Measurements from ENCODE around the gene RIMS4.

RIMS4 gene

DNA sequence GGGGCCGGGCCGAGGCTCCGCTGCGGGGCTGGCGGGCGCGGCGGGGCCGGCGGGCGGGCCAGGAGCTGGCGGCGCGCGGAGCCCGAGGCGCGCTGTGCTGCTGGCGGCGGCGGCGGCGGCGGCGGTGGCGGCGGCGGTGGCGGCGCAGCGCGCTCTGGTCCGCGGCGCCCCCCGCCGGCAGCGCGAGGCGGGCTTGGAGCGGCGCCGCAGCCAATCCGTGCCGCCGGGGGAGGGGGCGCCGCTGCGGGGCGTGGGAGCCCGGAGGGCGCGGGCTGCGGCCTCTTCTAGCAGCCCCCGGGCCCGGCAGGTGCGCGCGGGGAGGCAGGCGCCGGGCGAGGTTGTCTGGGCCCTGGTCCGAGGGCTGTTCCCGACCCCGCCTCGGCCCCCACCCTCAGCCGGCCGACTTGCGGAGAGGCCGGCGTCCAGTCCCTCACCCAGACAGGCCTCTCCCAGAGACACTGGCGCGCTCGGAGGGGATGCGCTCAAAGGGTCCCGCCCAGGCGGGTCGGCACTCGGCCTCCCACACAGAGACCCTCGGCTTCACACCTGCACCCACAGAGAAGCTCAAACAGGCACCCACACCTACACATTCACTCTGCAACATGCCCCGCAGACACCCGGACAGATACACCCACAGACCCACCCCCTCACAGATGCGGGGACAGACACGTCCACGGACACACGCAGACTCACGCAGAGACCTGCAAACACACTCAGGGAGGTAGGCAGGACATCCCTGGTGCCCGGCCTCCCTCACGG is at the start of gene RIMS4:
RIMS4 (minus strand) TSS at position 156 of the 759 bp plus-strand sequence. CDS start 275 bp downstream, outside the sequence.
- DNase-seq: no peak

DNA sequence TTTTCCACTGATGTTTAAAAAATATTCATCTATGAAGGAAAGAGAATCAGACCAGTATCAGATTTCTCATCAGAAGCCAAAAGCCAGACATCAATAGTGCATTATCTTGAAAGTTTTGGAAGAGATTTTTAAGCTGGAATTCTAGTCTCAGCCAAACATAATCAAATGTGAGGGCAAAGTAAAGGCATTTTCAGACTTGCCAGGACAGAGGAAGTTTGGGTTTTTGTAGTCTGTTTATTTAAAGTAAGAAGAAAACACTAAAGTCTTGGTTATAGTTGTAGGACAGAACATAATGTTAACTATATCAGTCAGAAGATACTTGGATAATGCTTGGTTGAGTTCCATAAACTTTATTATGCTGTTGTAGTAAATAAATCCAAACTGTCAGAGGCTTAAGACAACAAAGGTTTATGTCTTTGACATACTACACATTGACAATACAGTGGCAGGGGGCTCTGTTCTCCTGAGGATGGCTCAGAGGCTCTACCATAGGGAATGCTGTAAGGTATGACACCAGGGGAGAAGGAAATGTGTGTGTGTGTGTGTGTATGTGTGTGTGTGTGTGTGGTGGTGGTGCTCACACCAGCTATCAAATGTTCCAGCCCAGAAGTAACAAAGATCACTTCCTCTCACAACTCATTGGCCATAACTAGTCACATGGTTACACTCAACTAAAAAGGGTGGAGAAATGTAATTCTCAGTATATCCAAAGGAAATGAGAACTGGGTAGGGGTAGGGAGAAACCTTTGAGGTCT is 48.4 kb upstream of the RIMS4 start:
- no peak for DNase-seq

DNA sequence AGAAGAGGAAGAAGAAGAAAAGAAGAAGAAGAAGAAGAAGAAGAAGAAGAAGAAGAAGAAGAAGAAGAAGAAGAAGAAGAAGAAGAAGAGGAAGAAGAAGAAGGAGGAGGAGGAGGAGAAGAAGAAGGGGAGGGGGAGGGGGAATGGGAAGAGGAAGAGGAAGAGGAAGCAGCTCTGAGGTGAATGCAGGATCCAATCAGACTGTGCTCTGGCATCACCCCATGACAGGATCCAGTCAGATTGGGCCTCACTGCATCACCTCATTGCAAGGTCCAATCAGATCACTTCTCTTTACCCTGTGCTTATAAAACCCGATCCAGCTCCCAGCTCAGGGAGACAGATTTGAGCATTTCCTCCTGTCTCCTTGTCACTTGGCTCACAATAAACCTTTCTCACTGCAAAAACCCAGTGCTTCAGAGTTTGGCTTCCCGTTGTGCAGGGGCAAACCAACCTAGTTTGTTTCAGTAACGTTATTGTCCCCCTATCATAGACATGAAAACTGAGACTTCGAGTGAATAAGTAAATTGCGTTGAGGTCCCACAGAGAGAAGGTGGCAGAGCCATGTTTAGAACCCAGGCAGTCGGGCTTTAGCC is 46.6 kb upstream of the RIMS4 start:
- DNase-seq: no peak

GRCh38 chr20:44856442-44856841 is 46.1 kb upstream of the RIMS4 start:
- no peak for DNase-seq

DNA sequence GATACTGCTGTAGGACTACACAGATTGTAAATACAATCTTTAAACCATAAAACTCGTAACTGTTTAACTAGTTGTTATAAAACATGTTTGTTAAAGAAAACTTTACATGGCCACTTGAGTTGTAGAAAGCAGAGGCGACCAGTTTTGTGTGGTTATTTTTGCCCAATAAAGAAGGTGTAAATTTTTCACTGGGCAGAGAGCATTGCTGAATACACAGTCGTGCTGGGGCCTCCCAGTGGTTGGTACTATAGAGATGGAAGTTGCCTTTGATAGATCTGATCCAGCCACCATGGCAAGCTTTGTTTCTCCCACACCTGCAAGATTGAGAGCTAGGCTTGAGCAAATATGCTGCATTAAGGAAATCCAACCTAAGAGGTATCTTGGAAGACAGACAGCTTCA is 41.2 kb upstream of the RIMS4 start:
- DNase-seq: no peak

DNA sequence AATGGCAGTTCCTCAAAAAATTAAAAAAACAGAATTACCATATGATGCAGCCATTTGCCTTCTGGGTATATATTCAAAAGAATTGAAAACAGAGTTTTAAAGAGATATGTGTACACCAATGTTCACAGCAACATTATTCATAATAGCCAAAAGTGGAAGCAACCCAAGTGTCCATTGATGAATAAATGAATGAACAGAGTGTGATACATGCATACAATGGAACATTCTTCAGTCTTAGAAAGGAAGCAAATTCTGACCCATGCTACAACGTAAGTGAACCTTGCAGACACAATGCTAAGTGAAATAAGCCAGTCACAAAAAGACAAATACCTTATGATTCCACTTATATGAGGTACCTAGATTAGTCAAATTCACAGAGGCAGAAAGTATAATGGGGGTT is 40.5 kb upstream of the RIMS4 start:
- no peak for DNase-seq

DNA sequence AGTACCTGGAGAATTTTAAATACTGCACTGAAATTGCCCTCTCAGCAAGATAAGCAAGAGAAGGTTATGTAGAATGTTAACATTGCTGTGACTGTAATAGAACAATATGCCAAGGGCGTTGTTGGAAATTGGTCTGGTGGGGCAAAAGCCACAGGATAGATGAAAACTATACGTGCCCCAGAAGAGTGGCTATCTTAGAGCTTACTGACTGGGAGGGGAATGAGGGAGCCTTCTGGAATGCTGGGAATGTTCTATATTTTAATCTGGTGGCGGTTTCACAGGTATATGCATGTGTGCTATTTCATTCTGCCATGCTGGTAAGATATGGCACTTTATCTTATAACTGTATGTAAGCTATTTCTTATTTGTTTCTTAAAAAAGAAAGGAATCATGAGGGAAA is 39.9 kb upstream of the RIMS4 start:
- no peak for DNase-seq

- DNase-seq: no peak
These were observed 39.4 kb upstream of the RIMS4 start for GRCh38 chr20:44849703-44850102.

DNA sequence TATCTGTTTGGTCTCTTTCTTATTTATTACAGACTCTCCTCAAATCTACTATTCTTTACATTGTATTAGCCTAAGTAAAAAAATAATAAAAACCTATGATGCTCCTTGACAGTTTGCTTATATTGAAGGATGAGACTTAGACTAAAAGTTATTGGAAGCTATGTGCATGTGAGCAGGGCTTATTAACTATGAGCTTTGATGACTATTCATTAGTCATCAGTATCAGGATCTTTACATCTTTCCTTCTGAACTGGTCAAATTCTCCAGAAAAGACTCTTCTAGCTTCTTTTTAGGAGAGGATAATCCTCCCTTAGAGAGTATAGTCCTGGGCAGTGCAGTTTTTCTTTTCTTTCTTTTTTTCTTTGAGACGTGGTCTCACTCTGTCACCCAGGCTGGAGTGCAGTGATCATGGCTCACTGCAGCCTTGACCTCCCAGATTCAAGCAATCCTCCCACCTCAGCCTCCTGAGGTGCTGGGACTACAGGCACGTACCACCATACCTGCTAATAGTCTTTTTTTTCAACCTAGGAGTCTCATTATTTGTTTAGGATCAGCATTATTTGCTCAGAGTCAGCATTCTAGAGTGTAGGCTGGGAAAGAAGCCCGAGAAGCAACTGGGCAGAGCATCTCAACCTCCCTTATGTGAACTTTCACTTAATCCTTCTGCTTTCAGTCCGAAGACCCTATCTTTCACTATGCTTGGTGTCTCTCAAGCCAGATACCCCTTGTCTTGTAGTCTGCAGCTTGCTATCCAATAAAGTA is 38.1 kb upstream of the RIMS4 start:
- DNase-seq: no peak

- DNase-seq: no peak
These were observed 33.5 kb upstream of the RIMS4 start for GRCh38 chr20:44843876-44844275.

DNA sequence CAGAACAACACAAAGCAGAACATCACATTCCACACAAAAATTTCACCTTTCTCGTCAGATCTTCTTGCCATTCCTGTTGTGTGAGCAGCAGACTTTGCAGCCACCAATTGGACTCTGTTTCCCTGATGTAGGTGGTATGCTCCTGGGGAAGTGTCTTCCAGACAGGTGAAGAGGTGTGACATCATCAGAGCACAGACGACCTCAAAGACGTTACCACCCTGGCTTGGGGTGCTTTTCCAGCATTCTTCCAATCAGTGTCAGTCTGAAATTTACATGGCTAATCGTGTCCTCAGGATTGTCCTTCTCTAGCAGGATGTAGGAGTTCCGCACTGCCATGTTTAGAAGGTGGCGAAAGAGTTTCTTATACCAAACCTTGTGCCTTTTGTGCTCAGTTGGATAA is 31.6 kb upstream of the RIMS4 start:
- no peak for DNase-seq

DNA sequence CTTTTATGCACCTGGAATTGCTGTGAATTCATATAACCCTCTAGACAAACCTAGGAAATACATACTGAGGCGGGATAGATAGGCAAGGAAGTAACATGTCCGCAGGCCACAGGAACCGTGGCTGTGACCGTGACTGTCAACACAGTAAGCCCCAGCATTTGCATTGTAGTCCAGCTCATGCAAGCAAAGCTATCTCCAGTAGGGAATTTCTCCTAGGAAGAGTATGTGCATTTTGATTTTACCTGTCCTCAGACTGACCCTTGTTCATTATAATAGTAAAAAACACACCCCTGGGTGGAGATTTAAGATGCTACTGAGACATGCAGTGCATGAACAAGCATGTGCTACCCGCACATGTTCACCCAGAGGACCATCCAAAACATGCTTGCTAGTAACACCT is 30.5 kb upstream of the RIMS4 start:
- DNase-seq: no peak

DNA sequence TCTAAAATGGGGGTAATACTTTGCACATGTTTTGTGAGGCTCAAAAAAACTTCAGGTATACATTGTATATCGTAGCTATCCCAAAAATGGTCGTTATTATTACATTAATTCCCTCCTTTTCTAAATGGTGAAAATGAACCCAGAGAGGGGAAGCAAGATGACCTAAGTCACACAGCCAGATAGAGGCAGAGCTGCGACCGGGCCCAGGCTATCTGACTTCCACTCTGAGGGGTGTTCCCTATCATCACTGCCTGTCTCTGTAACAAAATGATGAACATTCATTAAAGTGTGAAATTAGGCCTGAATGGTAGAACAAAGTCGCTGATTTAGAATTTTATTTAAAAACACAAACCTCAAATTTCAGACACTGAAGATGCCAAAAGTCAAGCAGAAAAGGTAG is 29.1 kb upstream of the RIMS4 start:
- DNase-seq: no peak

DNA sequence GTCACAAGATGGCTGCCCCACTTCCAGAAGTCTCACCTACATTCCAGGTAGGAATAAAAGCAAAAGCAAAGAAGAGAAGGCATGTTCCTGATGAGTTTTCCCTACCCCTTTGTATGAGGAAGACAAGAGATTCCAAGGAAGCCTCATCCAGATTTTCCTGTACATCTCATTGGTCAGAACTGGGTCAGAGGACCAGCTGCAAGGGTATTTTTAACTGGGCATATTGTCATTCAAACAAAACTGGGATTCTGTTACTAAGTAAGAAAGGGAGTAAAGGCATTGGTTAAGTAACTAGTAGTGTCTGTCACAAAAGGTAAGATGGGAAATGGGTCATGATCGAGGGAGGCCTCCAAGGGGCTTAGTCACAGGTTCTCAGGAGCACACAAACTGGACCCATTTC is 28.2 kb upstream of the RIMS4 start:
- DNase-seq: no peak

DNA sequence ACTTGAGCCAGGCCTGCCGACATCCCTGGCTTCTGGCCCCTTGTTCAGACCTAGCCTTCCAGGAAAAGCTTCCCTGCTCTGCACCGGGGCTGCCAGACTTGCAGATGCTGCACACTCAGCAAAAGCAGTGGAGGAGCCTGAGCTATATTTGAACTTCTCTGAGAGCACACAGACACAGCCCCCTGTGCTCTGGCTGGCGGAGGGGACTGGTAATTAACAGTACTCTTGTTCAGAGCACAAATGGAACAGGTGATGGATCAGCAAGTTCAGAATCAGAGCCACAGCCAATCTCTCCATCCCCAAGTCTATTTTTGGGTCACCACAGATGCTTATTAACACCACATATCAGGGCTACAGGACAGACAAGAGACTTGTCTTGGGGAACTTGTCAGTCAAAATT is 27.6 kb upstream of the RIMS4 start:
- no peak for DNase-seq

GRCh38 chr20:44836601-44837120 is 26.3 kb upstream of the RIMS4 start:
- no peak for DNase-seq

GRCh38 chr20:44835661-44836221 is 25.4 kb upstream of the RIMS4 start:
- no peak for DNase-seq

DNA sequence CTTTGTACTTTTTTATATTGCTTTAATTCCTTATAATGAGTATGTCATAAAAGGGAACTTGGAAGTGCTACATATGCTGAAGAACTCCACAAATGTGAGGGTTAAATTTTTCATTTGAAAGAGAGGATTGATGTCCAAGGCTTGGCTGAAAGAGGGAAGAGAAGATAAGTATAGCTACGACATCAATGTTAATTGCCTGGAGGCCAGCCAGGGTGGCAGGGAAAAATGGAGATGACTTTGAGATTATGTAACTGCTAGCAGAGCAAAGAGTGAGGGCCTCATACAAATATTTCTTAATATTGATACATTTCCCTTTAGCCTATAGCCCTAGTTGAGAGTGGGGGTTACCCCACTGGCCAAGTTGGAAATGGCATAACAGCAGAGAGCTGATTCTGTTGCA is 24.8 kb upstream of the RIMS4 start:
- no peak for DNase-seq

GRCh38 chr20:44834693-44835092 is 24.3 kb upstream of the RIMS4 start:
- no peak for DNase-seq

GRCh38 chr20:44833437-44833836 is 23.1 kb upstream of the RIMS4 start:
- no peak for DNase-seq

DNA sequence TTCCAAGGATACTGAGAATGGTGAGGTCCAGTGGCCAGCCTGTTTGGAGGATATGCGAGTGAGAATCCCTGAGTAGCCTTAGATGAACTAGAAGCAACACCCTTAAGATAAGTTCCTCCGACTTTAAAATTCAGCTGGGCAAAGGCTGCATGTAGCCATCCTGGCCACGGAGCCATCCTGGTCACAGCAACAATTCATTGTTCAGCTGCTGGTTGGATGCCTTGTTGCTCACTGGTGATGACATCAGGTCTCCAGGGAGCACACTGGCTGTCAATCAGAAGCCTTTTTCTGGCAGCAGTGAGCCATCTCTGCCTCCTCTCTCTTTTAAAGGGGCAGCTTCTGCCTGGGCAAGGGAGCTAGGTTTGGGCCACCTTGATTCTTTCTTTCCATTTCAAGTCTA is 22.4 kb upstream of the RIMS4 start:
- DNase-seq: no peak

GRCh38 chr20:44830995-44831394 is 20.6 kb upstream of the RIMS4 start:
- DNase-seq: no peak

GRCh38 chr20:44830523-44830922 is 20.2 kb upstream of the RIMS4 start:
- no peak for DNase-seq
